Activated naive CD8-positive, alpha-beta T cell treated with anti-CD3 and anti-CD28 coated beads, Interleukin-2, amount 50 U/mL, for 24 hours (primary cell): ENCODE results near the gene DOK6.

ENCODE experiments used
- ATAC-seq: fragments of 150-1000 bp; cut with Tn5 transposase; one replicate; pipeline ENCODE4 v1.10.0; 2021
- DNase-seq: peaks from one replicate; pipeline ENCODE4 v3.0.0; 2021
- H3K27ac Mint-ChIP-seq: one replicate; pipeline ENCODE4 v1.8.0; 2021; ENCODE audit warnings: mild to moderate bottlenecking, mixed read lengths
- H3K27me3 Mint-ChIP-seq: one replicate; pipeline ENCODE4 v1.8.0; 2021; ENCODE audit warnings: mixed read lengths
- H3K36me3 Mint-ChIP-seq: one replicate; pipeline ENCODE4 v1.8.0; 2021; ENCODE audit warnings: low read depth, mixed read lengths
- H3K4me1 Mint-ChIP-seq: one replicate; pipeline ENCODE4 v1.8.0; 2021; ENCODE audit warnings: mixed read lengths
- H3K4me3 Mint-ChIP-seq: one replicate; pipeline ENCODE4 v1.8.0; 2021; ENCODE audit warnings: mild to moderate bottlenecking, moderate library complexity, mixed read lengths
- H3K9me3 Mint-ChIP-seq: one replicate; pipeline ENCODE4 v1.8.0; 2021; ENCODE audit warnings: mixed read lengths

Gene DOK6

GRCh38 chr18:69487488-69488394 is 87.1 kb downstream of the DOK6 start:
- Mint-ChIP-seq H3K9me3 (no peaks in the 10 kb centered on the region), H3K27ac (no peak overlapping the region), H3K36me3 (no peaks in the 10 kb centered on the region), H3K27me3 (peaks cover 2% of the 10 kb centered on the region), H3K4me1 (no peaks in the 10 kb centered on the region), H3K4me3 (no peak overlapping the region)
- no peak for ATAC-seq
- no peak for DNase-seq

- H3K27me3 Mint-ChIP-seq = peaks cover 2% of the 10 kb centered on the region
- H3K36me3 Mint-ChIP-seq = no peaks in the 10 kb centered on the region
- DNase-seq (no peak), ATAC-seq (no peak)
- H3K4me1 Mint-ChIP-seq = no peaks in the 10 kb centered on the region
- H3K4me3 Mint-ChIP-seq = no peak overlapping the region
- H3K9me3 Mint-ChIP-seq = no peaks in the 10 kb centered on the region
- no peak overlapping the region for H3K27ac Mint-ChIP-seq
These were observed 89.4 kb downstream of the DOK6 start for GRCh38 chr18:69490072-69490471.

- DNase-seq (no peak), ATAC-seq (no peak)
- no peaks in the 10 kb centered on the region for H3K9me3 Mint-ChIP-seq
- H3K36me3 Mint-ChIP-seq = no peaks in the 10 kb centered on the region
- no peak overlapping the region for H3K27ac Mint-ChIP-seq
- no peak overlapping the region for H3K4me3 Mint-ChIP-seq
- peaks cover 2% of the 10 kb centered on the region for H3K27me3 Mint-ChIP-seq
- no peaks in the 10 kb centered on the region for H3K4me1 Mint-ChIP-seq
These were observed 90.1 kb downstream of the DOK6 start for GRCh38 chr18:69490813-69491212.

GRCh38 chr18:69491576-69491975 is 90.9 kb downstream of the DOK6 start:
- Mint-ChIP-seq H3K4me1 (no peaks in the 10 kb centered on the region), H3K27me3 (peaks cover 2% of the 10 kb centered on the region), H3K9me3 (no peaks in the 10 kb centered on the region), H3K27ac (no peak overlapping the region), H3K36me3 (no peaks in the 10 kb centered on the region), H3K4me3 (no peak overlapping the region)
- DNase-seq (no peak), ATAC-seq (no peak)

GRCh38 chr18:69492861-69493260 is 92.2 kb downstream of the DOK6 start:
- Mint-ChIP-seq H3K4me1 (no peaks in the 10 kb centered on the region), H3K27ac (no peak overlapping the region), H3K27me3 (no peaks in the 10 kb centered on the region), H3K9me3 (no peaks in the 10 kb centered on the region), H3K36me3 (no peaks in the 10 kb centered on the region), H3K4me3 (no peak overlapping the region)
- no peak for ATAC-seq
- DNase-seq = no peak

GRCh38 chr18:69494841-69495240 is 94.2 kb downstream of the DOK6 start:
- H3K9me3 Mint-ChIP-seq = no peaks in the 10 kb centered on the region
- H3K4me1 Mint-ChIP-seq = no peaks in the 10 kb centered on the region
- no peak overlapping the region for H3K27ac Mint-ChIP-seq
- H3K36me3 Mint-ChIP-seq = no peaks in the 10 kb centered on the region
- no peak overlapping the region for H3K4me3 Mint-ChIP-seq
- ATAC-seq = no peak
- DNase-seq = no peak
- no peaks in the 10 kb centered on the region for H3K27me3 Mint-ChIP-seq

GRCh38 chr18:69495338-69495737 is 94.7 kb downstream of the DOK6 start:
- Mint-ChIP-seq H3K4me3 (no peak overlapping the region), H3K27me3 (no peaks in the 10 kb centered on the region), H3K9me3 (no peaks in the 10 kb centered on the region), H3K27ac (no peak overlapping the region), H3K36me3 (no peaks in the 10 kb centered on the region), H3K4me1 (no peaks in the 10 kb centered on the region)
- DNase-seq = no peak
- ATAC-seq = no peak

GRCh38 chr18:69495841-69496533 is 95.3 kb downstream of the DOK6 start:
- H3K36me3 Mint-ChIP-seq = no peaks in the 10 kb centered on the region
- no peaks in the 10 kb centered on the region for H3K4me1 Mint-ChIP-seq
- ATAC-seq = no peak
- H3K27me3 Mint-ChIP-seq = no peaks in the 10 kb centered on the region
- no peaks in the 10 kb centered on the region for H3K9me3 Mint-ChIP-seq
- no peak overlapping the region for H3K4me3 Mint-ChIP-seq
- no peak overlapping the region for H3K27ac Mint-ChIP-seq
- no peak for DNase-seq

- H3K4me1 Mint-ChIP-seq = no peaks in the 10 kb centered on the region
- no peaks in the 10 kb centered on the region for H3K36me3 Mint-ChIP-seq
- H3K27ac Mint-ChIP-seq = no peak overlapping the region
- no peak for DNase-seq
- H3K4me3 Mint-ChIP-seq = no peak overlapping the region
- H3K9me3 Mint-ChIP-seq = no peaks in the 10 kb centered on the region
- H3K27me3 Mint-ChIP-seq = peaks cover 2% of the 10 kb centered on the region
- ATAC-seq = no peak
These were observed 118.3 kb downstream of the DOK6 start for GRCh38 chr18:69518989-69519388.

- Mint-ChIP-seq H3K4me3 (no peak overlapping the region), H3K27ac (no peak overlapping the region), H3K9me3 (no peaks in the 10 kb centered on the region), H3K4me1 (no peaks in the 10 kb centered on the region), H3K36me3 (no peaks in the 10 kb centered on the region), H3K27me3 (no peaks in the 10 kb centered on the region)
- DNase-seq (no peak), ATAC-seq (no peak)
These were observed 122.9 kb downstream of the DOK6 start for GRCh38 chr18:69523582-69523981.

GRCh38 chr18:69528435-69528834 is 127.7 kb downstream of the DOK6 start:
- DNase-seq = no peak
- no peak overlapping the region for H3K4me3 Mint-ChIP-seq
- H3K27me3 Mint-ChIP-seq = no peaks in the 10 kb centered on the region
- H3K36me3 Mint-ChIP-seq = no peaks in the 10 kb centered on the region
- no peaks in the 10 kb centered on the region for H3K9me3 Mint-ChIP-seq
- H3K4me1 Mint-ChIP-seq = no peaks in the 10 kb centered on the region
- no peak for ATAC-seq
- no peak overlapping the region for H3K27ac Mint-ChIP-seq

- Mint-ChIP-seq H3K4me3 (no peak overlapping the region), H3K9me3 (no peaks in the 10 kb centered on the region), H3K36me3 (no peaks in the 10 kb centered on the region), H3K27me3 (no peaks in the 10 kb centered on the region), H3K27ac (no peak overlapping the region), H3K4me1 (no peaks in the 10 kb centered on the region)
- ATAC-seq (no peak), DNase-seq (no peak)
These were observed 128.5 kb downstream of the DOK6 start for GRCh38 chr18:69529151-69529550.

GRCh38 chr18:69531973-69532372 is 131.3 kb downstream of the DOK6 start:
- no peaks in the 10 kb centered on the region for H3K36me3 Mint-ChIP-seq
- ATAC-seq (no peak), DNase-seq (no peak)
- no peaks in the 10 kb centered on the region for H3K9me3 Mint-ChIP-seq
- no peak overlapping the region for H3K27ac Mint-ChIP-seq
- H3K4me3 Mint-ChIP-seq = no peak overlapping the region
- H3K27me3 Mint-ChIP-seq = no peaks in the 10 kb centered on the region
- no peaks in the 10 kb centered on the region for H3K4me1 Mint-ChIP-seq

GRCh38 chr18:69537183-69537582 is 136.5 kb downstream of the DOK6 start:
- no peaks in the 10 kb centered on the region for H3K27me3 Mint-ChIP-seq
- DNase-seq (no peak), ATAC-seq (no peak)
- no peak overlapping the region for H3K27ac Mint-ChIP-seq
- H3K36me3 Mint-ChIP-seq = no peaks in the 10 kb centered on the region
- H3K4me1 Mint-ChIP-seq = no peaks in the 10 kb centered on the region
- no peaks in the 10 kb centered on the region for H3K9me3 Mint-ChIP-seq
- no peak overlapping the region for H3K4me3 Mint-ChIP-seq

GRCh38 chr18:69538849-69539248 is 138.2 kb downstream of the DOK6 start:
- Mint-ChIP-seq H3K27me3 (no peaks in the 10 kb centered on the region), H3K27ac (no peak overlapping the region), H3K4me3 (no peak overlapping the region), H3K4me1 (no peaks in the 10 kb centered on the region), H3K9me3 (no peaks in the 10 kb centered on the region), H3K36me3 (no peaks in the 10 kb centered on the region)
- DNase-seq (no peak), ATAC-seq (no peak)
